GM21367 (cell line): ENCODE data around the gene PDGFRA.
A peak's percentile ranks its signal among the peaks of the same experiment; 100 is the strongest.
"Not testable (repeated sequence)": the region's sequence is repeated elsewhere in the genome, so short reads cannot be mapped to it uniquely, and the experiment has no call there.

Experiments
- ATAC-seq: cut with Tn5 transposase; IDR thresholded peaks from one replicate; pipeline ENCODE4 v1.9.1; 2021; ENCODE audit not compliant: unreplicated experiment

PDGFRA gene

DNA sequence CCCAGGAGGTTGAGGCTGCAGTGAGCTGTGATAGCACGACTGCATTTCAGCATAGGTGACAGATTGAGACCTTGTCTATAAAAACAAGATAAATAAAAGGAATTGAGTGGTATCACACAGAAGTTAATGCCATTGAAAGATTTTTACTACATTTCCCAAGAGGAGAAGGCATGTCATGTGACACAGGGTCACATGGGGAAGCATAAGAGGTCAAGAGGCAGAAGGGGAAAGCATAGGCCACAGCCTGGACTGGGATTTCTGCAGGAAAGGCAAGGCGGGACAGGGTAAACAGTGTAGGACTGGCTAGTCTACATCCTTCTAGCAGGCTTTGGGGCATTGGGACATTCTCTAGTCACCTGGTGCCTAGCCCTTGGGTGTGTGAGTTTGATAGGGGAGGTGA lies 88.6 kb downstream of the PDGFRA start:
- ATAC-seq = no peak

- peak; percentile 19 for ATAC-seq
These were observed 89.8 kb downstream of the PDGFRA start for GRCh38 chr4:54318904-54319303.

DNA sequence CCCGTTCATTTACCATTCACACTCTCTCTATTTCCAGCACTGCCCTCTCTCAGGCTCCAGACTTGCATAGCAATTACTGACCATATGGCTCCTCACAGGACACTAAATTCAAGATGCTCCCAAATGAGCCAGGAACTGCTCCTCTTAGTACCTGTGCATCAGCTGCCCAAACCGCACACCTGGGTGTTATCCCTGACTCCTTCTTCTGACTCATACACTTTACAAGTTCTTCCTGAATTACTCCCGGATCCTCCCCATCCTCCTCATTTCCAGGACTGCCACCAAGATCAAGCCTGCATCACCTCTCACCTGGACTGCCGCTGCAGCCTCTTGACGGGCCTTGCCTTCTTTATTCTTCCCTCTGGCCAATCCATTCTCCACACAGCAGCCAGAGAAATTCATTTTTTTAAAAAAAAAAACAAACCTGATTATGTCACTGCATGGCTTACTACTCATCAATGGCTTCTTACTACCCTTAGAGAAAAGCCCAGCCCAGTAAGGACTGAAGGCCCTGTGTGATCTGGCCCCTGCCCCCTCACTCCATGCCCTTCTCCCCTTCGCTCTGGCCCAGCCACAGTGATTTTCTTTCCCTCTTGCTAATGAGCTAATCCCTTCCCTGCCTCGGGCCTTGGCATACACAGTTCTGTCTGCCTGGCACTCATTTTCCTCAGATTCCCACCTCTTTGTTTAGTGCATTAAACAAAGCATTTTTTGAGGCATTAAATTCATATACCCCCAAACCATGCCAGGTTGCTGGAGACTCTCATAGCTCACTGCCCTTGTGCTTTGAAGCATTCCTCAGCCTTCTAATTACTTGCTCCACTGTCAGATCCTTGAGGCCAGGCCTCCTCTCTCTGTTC lies 92.0 kb downstream of the PDGFRA start:
- no peak for ATAC-seq

GRCh38 chr4:54322818-54323417 lies 93.8 kb downstream of the PDGFRA start:
- peak; percentile 88 for ATAC-seq

- no peak for ATAC-seq
These were observed 101.8 kb downstream of the PDGFRA start for GRCh38 chr4:54330896-54331295.

DNA sequence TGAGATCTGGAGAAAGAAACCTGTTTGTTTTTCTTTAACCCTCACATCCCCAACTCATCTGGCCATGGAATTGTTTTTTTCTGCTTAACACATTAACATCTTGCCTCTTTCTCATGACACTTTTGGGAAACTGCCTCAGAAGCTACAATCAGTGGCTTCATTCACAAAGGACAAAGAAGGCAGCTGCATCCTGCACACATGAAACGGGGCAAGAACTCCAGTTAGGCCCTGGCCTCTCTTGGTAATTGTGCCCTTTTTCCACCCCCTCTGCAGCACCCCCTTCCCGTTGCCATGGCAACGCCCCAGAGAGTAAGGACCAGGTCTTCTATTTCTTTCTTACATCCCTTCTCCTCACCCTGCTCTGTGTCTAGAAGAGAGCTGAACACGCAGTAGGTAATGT lies 103.4 kb downstream of the PDGFRA start:
- no peak for ATAC-seq

DNA sequence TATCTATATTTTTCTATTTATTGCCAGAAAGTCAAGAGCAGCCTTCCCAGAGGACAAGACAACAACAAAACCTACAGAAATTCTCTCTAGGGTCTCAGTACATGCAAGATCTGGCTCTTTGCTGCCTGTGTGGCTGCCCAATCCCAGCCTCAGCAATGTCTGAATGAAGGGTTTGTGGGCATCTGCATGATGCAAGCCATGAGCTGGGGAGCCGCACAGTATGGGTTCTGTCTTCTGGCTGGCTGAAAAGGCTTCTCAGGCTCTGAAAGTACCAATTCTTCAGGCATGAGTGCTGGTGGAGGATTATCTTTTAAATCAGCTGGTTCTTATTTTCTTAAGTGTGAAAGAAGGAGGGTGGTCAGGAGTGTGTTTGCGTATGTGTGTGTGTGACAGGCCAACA lies 104.6 kb downstream of the PDGFRA start:
- ATAC-seq = no peak

- ATAC-seq = not testable (repeated sequence)
These were observed 105.7 kb downstream of the PDGFRA start for GRCh38 chr4:54334769-54335168.

GRCh38 chr4:54337009-54337408 lies 107.9 kb downstream of the PDGFRA start:
- ATAC-seq = no peak

DNA sequence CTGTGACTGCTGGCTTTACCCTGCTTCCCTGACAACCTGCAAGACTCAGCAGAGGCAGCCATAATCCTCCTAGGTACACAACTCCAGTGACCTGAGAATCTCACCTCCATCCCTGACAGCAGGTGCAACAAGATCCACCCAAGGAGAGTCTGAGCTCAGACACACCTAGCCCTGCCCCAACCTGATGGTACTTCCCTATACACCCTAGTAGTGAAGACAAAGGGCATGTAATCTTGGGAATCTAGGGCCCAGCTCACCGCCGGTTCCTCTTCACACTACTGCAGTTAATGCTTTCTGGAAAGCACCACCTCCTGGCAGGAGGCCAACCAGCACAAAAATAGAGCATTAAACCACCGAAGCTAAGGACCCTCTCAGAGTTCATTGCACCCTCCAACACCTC lies 113.0 kb downstream of the PDGFRA start:
- not testable (repeated sequence) for ATAC-seq
